Measurements from ENCODE around the gene NR4A1.
A peak's percentile ranks its signal among the peaks of the same experiment; 100 is the strongest.

NR4A1 gene

DNA sequence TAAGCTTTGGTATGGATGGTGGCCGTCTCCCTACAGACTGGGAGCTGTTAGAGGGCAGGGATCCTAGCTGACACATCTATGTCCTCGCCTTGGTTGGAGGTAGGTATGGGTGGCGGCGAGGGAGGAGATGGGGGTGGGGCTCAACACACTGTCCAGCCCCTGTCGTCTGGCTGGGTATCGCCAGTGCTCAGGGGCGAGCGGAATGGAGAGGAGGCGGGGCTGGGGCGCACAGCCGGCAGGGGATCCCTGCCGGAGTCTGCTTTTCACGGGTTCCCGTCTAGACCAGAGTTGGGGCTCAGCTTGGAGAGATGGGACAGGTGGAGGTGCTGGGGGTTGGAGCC lies 28.4 kb upstream of the NR4A1 start:
- Histone ChIP-seq H3K4me3 (ENCODE audit: low read length) (peak overlapping the region; percentile 70), H3K27me3 (ENCODE audit: insufficient read depth, low read length) (peaks cover 51% of the 10 kb centered on the region), H3K4me1 (ENCODE audit: insufficient read depth, low read length) (no peaks in the 10 kb centered on the region), H3K9ac (ENCODE audit: low read depth, low read length) (no peak overlapping the region), H3K36me3 (ENCODE audit: insufficient read depth, low read depth, low read length) (no peaks in the 10 kb centered on the region), H3K9me3 (ENCODE audit: insufficient read depth, low read depth, low read length) (no peaks in the 10 kb centered on the region), H3K27ac (ENCODE audit: low read length) (no peak overlapping the region)

GRCh38 chr12:52023182-52023975 lies 27.9 kb upstream of the NR4A1 start:
- no peaks in the 10 kb centered on the region for H3K9me3 ChIP-seq (ENCODE audit: insufficient read depth, low read depth, low read length)
- H3K36me3 ChIP-seq (ENCODE audit: insufficient read depth, low read depth, low read length): no peaks in the 10 kb centered on the region
- H3K27me3 ChIP-seq (ENCODE audit: insufficient read depth, low read length): peaks cover 51% of the 10 kb centered on the region
- H3K4me1 ChIP-seq (ENCODE audit: insufficient read depth, low read length): no peaks in the 10 kb centered on the region
- H3K9ac ChIP-seq (ENCODE audit: low read depth, low read length): no peak overlapping the region
- peak overlapping the region; percentile 70 for H3K4me3 ChIP-seq (ENCODE audit: low read length)
- H3K27ac ChIP-seq (ENCODE audit: low read length): no peak overlapping the region

GRCh38 chr12:52023976-52024688 lies 27.1 kb upstream of the NR4A1 start:
- no peak overlapping the region for H3K27ac ChIP-seq (ENCODE audit: low read length)
- H3K4me1 ChIP-seq (ENCODE audit: insufficient read depth, low read length): no peaks in the 10 kb centered on the region
- H3K36me3 ChIP-seq (ENCODE audit: insufficient read depth, low read depth, low read length): no peaks in the 10 kb centered on the region
- H3K9me3 ChIP-seq (ENCODE audit: insufficient read depth, low read depth, low read length): no peaks in the 10 kb centered on the region
- H3K27me3 ChIP-seq (ENCODE audit: insufficient read depth, low read length): peaks cover 51% of the 10 kb centered on the region
- peak overlapping the region; percentile 57 for H3K4me3 ChIP-seq (ENCODE audit: low read length)
- no peak overlapping the region for H3K9ac ChIP-seq (ENCODE audit: low read depth, low read length)

GRCh38 chr12:52024845-52025230 lies 26.4 kb upstream of the NR4A1 start:
- peaks cover 5% of the 10 kb centered on the region for H3K4me1 ChIP-seq (ENCODE audit: insufficient read depth, low read length)
- H3K9ac ChIP-seq (ENCODE audit: low read depth, low read length): no peak overlapping the region
- no peak overlapping the region for H3K27ac ChIP-seq (ENCODE audit: low read length)
- H3K9me3 ChIP-seq (ENCODE audit: insufficient read depth, low read depth, low read length): no peaks in the 10 kb centered on the region
- peaks cover 49% of the 10 kb centered on the region for H3K27me3 ChIP-seq (ENCODE audit: insufficient read depth, low read length)
- no peaks in the 10 kb centered on the region for H3K36me3 ChIP-seq (ENCODE audit: insufficient read depth, low read depth, low read length)
- no peak overlapping the region for H3K4me3 ChIP-seq (ENCODE audit: low read length)

GRCh38 chr12:52026263-52026662 lies 25.0 kb upstream of the NR4A1 start:
- H3K27ac ChIP-seq (ENCODE audit: low read length): no peak overlapping the region
- H3K36me3 ChIP-seq (ENCODE audit: insufficient read depth, low read depth, low read length): no peaks in the 10 kb centered on the region
- H3K9ac ChIP-seq (ENCODE audit: low read depth, low read length): no peak overlapping the region
- no peaks in the 10 kb centered on the region for H3K9me3 ChIP-seq (ENCODE audit: insufficient read depth, low read depth, low read length)
- peaks cover 37% of the 10 kb centered on the region for H3K27me3 ChIP-seq (ENCODE audit: insufficient read depth, low read length)
- peaks cover 7% of the 10 kb centered on the region for H3K4me1 ChIP-seq (ENCODE audit: insufficient read depth, low read length)
- H3K4me3 ChIP-seq (ENCODE audit: low read length): no peak overlapping the region

DNA sequence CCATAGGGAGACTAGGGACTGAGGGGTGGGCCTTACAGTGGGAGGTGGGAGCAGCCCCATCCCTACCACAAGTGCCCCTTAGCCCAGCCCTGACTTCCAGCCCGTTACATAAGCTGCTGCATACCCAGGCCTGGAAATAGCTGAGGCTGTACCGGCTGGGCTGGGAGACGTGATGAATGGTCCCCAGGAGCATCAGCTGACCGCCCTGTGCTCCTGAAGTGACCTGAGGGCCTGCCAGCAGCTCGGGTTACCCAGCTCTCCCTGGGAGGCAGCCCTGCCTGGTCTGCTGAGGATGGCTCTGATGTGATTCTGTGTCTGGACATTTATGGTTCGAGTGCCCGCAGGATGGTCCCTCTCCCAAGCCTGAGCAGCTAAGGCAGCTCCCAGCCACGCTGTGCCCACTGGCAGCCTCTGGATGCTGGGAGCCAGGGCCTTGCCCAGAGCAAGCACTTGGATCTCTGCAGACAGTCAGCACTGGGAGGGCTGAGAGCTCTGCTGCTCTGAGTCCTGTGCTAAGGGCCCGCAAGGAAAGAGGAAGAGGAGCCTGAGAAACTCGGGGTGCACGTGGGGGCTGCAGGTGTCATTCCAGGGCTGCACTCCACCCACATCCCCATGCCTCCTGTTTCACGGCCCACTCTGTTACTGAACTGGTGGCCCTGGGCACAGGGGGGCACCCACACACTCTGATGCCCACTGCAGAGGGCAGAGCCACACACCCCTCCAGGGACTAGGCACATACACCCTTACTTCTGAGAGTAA lies 24.0 kb upstream of the NR4A1 start:
- H3K4me3 ChIP-seq (ENCODE audit: low read length): no peak overlapping the region

GRCh38 chr12:52029685-52030084 lies 21.6 kb upstream of the NR4A1 start:
- Histone ChIP-seq H3K4me1 (ENCODE audit: insufficient read depth, low read length) (peaks cover 17% of the 10 kb centered on the region), H3K9ac (ENCODE audit: low read depth, low read length) (peak overlapping the region; percentile 34; the same call in 1 of the 2 replicates), H3K36me3 (ENCODE audit: insufficient read depth, low read depth, low read length) (no peaks in the 10 kb centered on the region), H3K4me3 (ENCODE audit: low read length) (no peak overlapping the region), H3K9me3 (ENCODE audit: insufficient read depth, low read depth, low read length) (no peaks in the 10 kb centered on the region), H3K27me3 (ENCODE audit: insufficient read depth, low read length) (peaks cover 22% of the 10 kb centered on the region), H3K27ac (ENCODE audit: low read length) (no peak overlapping the region)

More for the DNA sequence above, 24.0 kb upstream of the NR4A1 start:
- H3K27ac ChIP-seq (ENCODE audit: low read length): no peak overlapping the region
- H3K36me3 ChIP-seq (ENCODE audit: insufficient read depth, low read depth, low read length): no peaks in the 10 kb centered on the region
- peaks cover 9% of the 10 kb centered on the region for H3K4me1 ChIP-seq (ENCODE audit: insufficient read depth, low read length)
- H3K9ac ChIP-seq (ENCODE audit: low read depth, low read length): no peak overlapping the region
- no peaks in the 10 kb centered on the region for H3K9me3 ChIP-seq (ENCODE audit: insufficient read depth, low read depth, low read length)
- peaks cover 30% of the 10 kb centered on the region for H3K27me3 ChIP-seq (ENCODE audit: insufficient read depth, low read length)

- peak overlapping the region; percentile 65 for H3K4me3 ChIP-seq (ENCODE audit: low read length)
- H3K27me3 ChIP-seq (ENCODE audit: insufficient read depth, low read length): peaks cover 41% of the 10 kb centered on the region
- peaks cover 20% of the 10 kb centered on the region for H3K4me1 ChIP-seq (ENCODE audit: insufficient read depth, low read length)
- no peaks in the 10 kb centered on the region for H3K36me3 ChIP-seq (ENCODE audit: insufficient read depth, low read depth, low read length)
- H3K9ac ChIP-seq (ENCODE audit: low read depth, low read length): peak overlapping the region; percentile 52; the same call in 1 of the 2 replicates
- H3K9me3 ChIP-seq (ENCODE audit: insufficient read depth, low read depth, low read length): no peaks in the 10 kb centered on the region
- no peak overlapping the region for H3K27ac ChIP-seq (ENCODE audit: low read length)
Observed at GRCh38 chr12:52032446-52032803, 18.8 kb upstream of the NR4A1 start.

GRCh38 chr12:52032804-52033445 lies 18.3 kb upstream of the NR4A1 start:
- peaks cover 20% of the 10 kb centered on the region for H3K4me1 ChIP-seq (ENCODE audit: insufficient read depth, low read length)
- H3K4me3 ChIP-seq (ENCODE audit: low read length): peak overlapping the region; percentile 66
- no peaks in the 10 kb centered on the region for H3K9me3 ChIP-seq (ENCODE audit: insufficient read depth, low read depth, low read length)
- peak overlapping the region; percentile 81; the same call in 1 of the 2 replicates for H3K9ac ChIP-seq (ENCODE audit: low read depth, low read length)
- no peak overlapping the region for H3K27ac ChIP-seq (ENCODE audit: low read length)
- peaks cover 46% of the 10 kb centered on the region for H3K27me3 ChIP-seq (ENCODE audit: insufficient read depth, low read length)
- H3K36me3 ChIP-seq (ENCODE audit: insufficient read depth, low read depth, low read length): no peaks in the 10 kb centered on the region

GRCh38 chr12:52033446-52034140 lies 17.6 kb upstream of the NR4A1 start:
- peaks cover 53% of the 10 kb centered on the region for H3K27me3 ChIP-seq (ENCODE audit: insufficient read depth, low read length)
- H3K9me3 ChIP-seq (ENCODE audit: insufficient read depth, low read depth, low read length): no peaks in the 10 kb centered on the region
- peaks cover 20% of the 10 kb centered on the region for H3K4me1 ChIP-seq (ENCODE audit: insufficient read depth, low read length)
- H3K4me3 ChIP-seq (ENCODE audit: low read length): peak overlapping the region; percentile 66
- H3K9ac ChIP-seq (ENCODE audit: low read depth, low read length): peak overlapping the region; percentile 81; the same call in 1 of the 2 replicates
- H3K36me3 ChIP-seq (ENCODE audit: insufficient read depth, low read depth, low read length): no peaks in the 10 kb centered on the region
- H3K27ac ChIP-seq (ENCODE audit: low read length): no peak overlapping the region

- Histone ChIP-seq H3K36me3 (ENCODE audit: insufficient read depth, low read depth, low read length) (no peaks in the 10 kb centered on the region), H3K27me3 (ENCODE audit: insufficient read depth, low read length) (peaks cover 55% of the 10 kb centered on the region), H3K9ac (ENCODE audit: low read depth, low read length) (no peak overlapping the region), H3K27ac (ENCODE audit: low read length) (no peak overlapping the region), H3K4me3 (ENCODE audit: low read length) (no peak overlapping the region), H3K4me1 (ENCODE audit: insufficient read depth, low read length) (peaks cover 13% of the 10 kb centered on the region; the same call in 1 of the 2 replicates), H3K9me3 (ENCODE audit: insufficient read depth, low read depth, low read length) (no peaks in the 10 kb centered on the region)
Observed at GRCh38 chr12:52035190-52035589, 16.1 kb upstream of the NR4A1 start.
